ENCODE data around the gene SLC26A1.
A peak's percentile ranks its signal among the peaks of the same experiment; 100 is the strongest.

The SLC26A1 gene

DNA sequence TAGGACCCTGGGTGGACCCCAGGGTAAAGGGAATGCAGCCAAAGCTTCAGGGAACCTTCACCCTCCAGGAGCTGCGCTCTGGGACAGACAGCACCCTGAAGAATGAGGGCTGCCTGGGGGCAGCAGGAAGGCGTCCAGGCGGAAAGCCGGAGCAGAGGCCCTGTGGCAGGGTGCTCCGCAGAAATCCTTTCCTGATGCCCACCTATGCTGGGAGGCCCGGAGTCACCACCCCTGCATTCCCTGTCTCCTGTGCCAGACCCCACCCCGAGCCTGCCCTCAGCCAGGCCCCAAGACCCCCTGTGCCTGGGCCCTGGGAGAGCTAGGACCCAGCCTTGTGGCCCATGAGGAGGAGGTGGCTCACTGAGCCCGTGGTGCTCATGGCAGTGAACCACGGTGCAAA is 18.5 kb downstream of the SLC26A1 start:
- Histone ChIP-seq H3K36me3 (ENCODE audit: control insufficient read depth, insufficient read depth, low read length) (no peaks in the 10 kb centered on the region), H3K4me3 (ENCODE audit: insufficient read depth, low read depth, low read length) (no peak overlapping the region), H3K27me3 (ENCODE audit: control insufficient read depth, insufficient read depth, low read length, poor library complexity, severe bottlenecking) (peaks cover 48% of the 10 kb centered on the region), H3K27ac (ENCODE audit: insufficient read depth, low read depth, low read length, poor library complexity, severe bottlenecking) (no peak overlapping the region), H3K9me3 (ENCODE audit: control insufficient read depth, low read length) (no peaks in the 10 kb centered on the region), H3K4me1 (ENCODE audit: control insufficient read depth, insufficient read depth, low read length) (peaks cover 9% of the 10 kb centered on the region)
- WGBS, 2 experiments = 93 to 95% methylated on average over 9 of the region's 9 CpGs

DNA sequence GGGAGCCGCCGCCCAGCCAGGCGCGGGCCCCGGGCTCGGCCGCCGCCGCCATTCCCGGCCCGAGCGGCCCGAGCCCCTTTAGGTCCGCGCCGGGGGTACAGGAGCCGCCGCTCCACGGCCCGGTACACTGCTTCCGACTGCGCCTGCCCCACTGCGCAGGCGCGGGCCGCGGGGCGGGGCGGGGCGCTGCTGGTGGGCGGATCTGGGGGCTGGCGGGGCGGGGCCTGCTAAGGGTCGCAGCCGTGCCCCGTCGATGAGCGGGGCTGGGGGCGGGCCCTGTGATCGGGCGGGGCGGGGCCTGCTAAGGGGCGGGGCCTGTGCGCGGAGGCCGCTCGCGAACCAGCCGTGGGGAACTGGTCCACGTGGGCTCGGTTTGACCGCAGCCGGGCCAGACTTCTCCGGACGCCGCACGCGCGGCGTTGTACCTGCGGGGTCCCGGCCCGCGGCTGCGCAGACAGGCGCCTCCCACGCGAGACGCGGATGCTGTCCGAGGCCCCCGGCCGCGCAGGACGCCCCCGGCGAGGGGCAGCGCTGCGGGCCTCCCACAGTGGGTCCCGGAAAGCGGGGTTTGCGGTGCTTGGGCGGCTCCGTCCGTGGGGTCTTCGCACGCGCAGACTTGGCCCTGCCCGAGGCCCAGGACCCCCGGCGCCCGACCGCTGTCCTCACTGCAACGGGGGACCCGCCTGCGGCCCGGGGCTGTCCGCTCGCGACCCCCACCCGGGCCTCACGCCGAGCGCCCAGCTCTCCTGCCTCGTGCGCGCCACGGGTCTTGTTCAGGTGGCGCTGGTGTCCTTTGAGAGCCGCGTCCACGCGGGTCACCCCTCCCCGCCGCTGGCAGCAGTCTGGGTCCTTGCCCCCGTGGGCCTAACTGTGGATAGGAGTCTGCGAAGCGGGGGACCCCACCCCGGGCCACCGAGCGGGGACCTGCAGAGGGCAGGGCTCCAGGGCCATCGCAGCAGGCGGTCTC is 19.5 kb downstream of the SLC26A1 start, which contains the start of gene DGKQ:
Gene DGKQ (minus strand): TSS at position 139 of the 967 bp plus-strand sequence. CDS start 87 bp downstream, at position 52.
- H3K9me3 ChIP-seq (ENCODE audit: control insufficient read depth, low read length) = no peaks in the 10 kb centered on the region
- H3K4me1 ChIP-seq (ENCODE audit: control insufficient read depth, insufficient read depth, low read length) = peaks cover 9% of the 10 kb centered on the region
- WGBS, 2 experiments = 38% methylated on average over 123 of the region's 123 CpGs
- no peak within 1 kb of the TSS for H3K27ac ChIP-seq (ENCODE audit: insufficient read depth, low read depth, low read length, poor library complexity, severe bottlenecking)
- peaks cover 45% of the 10 kb centered on the region for H3K27me3 ChIP-seq (ENCODE audit: control insufficient read depth, insufficient read depth, low read length, poor library complexity, severe bottlenecking)
- H3K36me3 ChIP-seq (ENCODE audit: control insufficient read depth, insufficient read depth, low read length) = no peaks in the 10 kb centered on the region
- peak within 1 kb of the TSS; percentile 64 for H3K4me3 ChIP-seq (ENCODE audit: insufficient read depth, low read depth, low read length)

DNA sequence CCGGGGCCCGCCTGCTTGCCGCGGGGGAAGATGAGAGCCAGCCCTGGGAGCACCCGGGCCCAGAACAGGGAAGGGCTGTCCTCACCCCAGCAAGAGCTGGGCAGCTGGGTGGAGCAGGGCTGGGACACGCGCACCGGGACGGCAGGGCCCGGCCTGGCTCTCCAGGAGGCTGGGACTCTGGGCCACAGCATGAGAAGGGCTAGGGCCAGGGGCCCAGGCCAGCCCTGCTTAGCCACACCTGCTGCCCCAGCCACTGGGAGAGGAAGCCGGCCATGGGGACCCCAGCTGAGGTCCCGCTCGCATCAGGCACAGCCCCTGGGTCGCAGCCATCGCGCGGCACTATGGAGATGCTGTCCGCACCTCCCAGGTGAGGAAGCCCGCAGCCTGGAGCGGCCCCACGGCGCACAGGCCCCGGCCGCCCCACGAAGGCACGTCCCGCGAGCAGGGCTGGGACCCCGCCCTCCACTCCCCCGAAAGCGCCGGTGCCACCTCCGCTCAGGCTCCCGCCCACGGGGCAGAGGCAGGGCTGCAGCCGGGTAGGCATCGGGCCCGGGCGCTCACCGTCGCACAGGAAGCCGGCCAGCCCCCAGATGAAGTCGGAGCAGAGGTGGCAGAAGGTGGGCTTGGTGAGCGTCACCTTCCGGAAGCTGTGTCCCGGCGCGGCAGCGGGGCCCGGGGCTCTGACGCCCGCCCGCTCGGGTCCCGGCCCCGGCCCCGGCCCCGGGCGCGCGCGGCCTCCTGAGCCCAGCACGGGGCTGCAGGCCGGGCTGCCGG is 20.4 kb downstream of the SLC26A1 start:
- no peaks in the 10 kb centered on the region for H3K9me3 ChIP-seq (ENCODE audit: control insufficient read depth, low read length)
- peak overlapping the region; percentile 64 for H3K4me3 ChIP-seq (ENCODE audit: insufficient read depth, low read depth, low read length)
- 2 to 3% methylated on average over 65 of the region's 65 CpGs for WGBS, 2 experiments
- H3K27ac ChIP-seq (ENCODE audit: insufficient read depth, low read depth, low read length, poor library complexity, severe bottlenecking) = no peak overlapping the region
- peaks cover 9% of the 10 kb centered on the region for H3K4me1 ChIP-seq (ENCODE audit: control insufficient read depth, insufficient read depth, low read length)
- H3K36me3 ChIP-seq (ENCODE audit: control insufficient read depth, insufficient read depth, low read length) = no peaks in the 10 kb centered on the region
- peaks cover 53% of the 10 kb centered on the region for H3K27me3 ChIP-seq (ENCODE audit: control insufficient read depth, insufficient read depth, low read length, poor library complexity, severe bottlenecking)

DNA sequence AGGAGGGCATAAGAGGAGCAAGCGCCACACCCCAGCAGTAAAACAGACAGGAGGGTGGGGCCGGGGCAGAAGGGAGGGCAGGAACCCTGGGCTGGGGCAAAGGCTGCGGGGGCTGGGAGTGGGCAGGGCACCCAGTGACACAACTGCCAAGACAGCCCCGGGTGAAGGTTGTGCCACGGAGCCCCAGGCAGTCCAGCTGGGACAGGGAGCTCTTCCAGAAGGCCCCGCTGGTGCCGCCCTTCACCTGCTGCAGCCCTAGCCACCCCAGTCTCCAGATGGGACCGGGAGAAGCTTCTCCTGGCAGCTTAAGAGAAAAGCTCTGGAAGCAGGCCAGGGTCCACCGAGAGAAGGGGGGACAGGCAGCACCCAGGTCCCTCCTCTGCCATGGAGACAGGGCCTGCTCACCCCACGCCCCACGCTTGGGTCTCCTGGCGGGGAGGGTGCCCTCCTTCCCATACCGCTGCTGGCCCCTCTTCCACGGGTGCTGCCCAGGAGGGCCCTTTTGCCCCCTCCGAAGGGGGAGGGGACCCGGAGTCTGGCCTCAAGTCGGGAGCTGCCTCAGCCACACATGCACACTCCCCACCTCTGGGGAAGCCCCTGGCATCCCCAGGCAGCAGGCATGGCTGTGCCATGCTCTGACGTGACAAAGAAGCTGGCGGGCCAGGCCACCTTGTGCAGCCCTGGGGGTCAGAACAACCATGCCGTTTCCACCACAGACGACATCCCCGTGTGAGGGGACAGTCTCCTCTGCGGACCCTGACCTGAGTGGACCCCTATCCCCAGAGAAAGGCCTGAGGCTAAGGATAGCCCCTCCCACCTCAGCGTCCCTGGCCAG is 21.3 kb downstream of the SLC26A1 start:
- peaks cover 9% of the 10 kb centered on the region for H3K4me1 ChIP-seq (ENCODE audit: control insufficient read depth, insufficient read depth, low read length)
- peaks cover 63% of the 10 kb centered on the region for H3K27me3 ChIP-seq (ENCODE audit: control insufficient read depth, insufficient read depth, low read length, poor library complexity, severe bottlenecking)
- H3K36me3 ChIP-seq (ENCODE audit: control insufficient read depth, insufficient read depth, low read length) = no peaks in the 10 kb centered on the region
- 82 to 84% methylated on average over 24 of the region's 24 CpGs for WGBS, 2 experiments
- no peak overlapping the region for H3K27ac ChIP-seq (ENCODE audit: insufficient read depth, low read depth, low read length, poor library complexity, severe bottlenecking)
- peak overlapping the region; percentile 64 for H3K4me3 ChIP-seq (ENCODE audit: insufficient read depth, low read depth, low read length)
- H3K9me3 ChIP-seq (ENCODE audit: control insufficient read depth, low read length) = no peaks in the 10 kb centered on the region

DNA sequence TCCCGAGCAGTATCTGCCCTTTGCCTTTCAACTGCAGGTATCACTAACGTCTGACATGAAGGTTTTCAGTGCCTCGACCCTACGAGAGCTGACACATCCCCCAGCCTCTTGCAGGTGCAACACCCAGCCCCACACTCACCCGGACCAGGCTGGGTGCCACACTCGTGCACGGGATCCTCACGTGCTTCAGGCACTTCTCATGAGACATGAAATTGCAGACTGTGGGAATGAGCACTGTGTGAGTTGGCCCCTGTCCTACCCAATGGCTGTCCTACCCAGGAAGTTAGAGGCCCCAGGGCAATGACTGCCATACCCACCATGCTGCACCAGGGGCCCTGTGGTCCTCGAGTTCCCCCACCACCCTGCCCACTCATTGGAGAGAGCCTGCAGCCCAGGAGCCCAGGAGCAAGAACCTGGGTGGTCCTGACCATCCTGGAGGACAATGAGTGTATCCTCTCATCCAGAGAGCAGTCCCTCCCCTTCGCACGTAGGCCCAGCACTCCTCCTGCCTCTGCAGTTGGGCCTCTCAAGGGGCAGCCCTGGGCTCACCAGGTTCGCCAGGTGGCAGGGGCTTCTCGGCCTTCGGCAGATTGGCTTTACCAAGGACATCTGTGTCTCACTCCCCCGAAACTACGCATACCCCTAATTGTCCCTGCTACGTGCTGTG is 22.2 kb downstream of the SLC26A1 start:
- Histone ChIP-seq H3K27ac (ENCODE audit: insufficient read depth, low read depth, low read length, poor library complexity, severe bottlenecking) (no peak overlapping the region), H3K9me3 (ENCODE audit: control insufficient read depth, low read length) (no peaks in the 10 kb centered on the region), H3K36me3 (ENCODE audit: control insufficient read depth, insufficient read depth, low read length) (no peaks in the 10 kb centered on the region), H3K4me1 (ENCODE audit: control insufficient read depth, insufficient read depth, low read length) (peaks cover 9% of the 10 kb centered on the region), H3K4me3 (ENCODE audit: insufficient read depth, low read depth, low read length) (no peak overlapping the region), H3K27me3 (ENCODE audit: control insufficient read depth, insufficient read depth, low read length, poor library complexity, severe bottlenecking) (peaks cover 65% of the 10 kb centered on the region)
- 82 to 83% methylated on average over 17 of the region's 17 CpGs for WGBS, 2 experiments

DNA sequence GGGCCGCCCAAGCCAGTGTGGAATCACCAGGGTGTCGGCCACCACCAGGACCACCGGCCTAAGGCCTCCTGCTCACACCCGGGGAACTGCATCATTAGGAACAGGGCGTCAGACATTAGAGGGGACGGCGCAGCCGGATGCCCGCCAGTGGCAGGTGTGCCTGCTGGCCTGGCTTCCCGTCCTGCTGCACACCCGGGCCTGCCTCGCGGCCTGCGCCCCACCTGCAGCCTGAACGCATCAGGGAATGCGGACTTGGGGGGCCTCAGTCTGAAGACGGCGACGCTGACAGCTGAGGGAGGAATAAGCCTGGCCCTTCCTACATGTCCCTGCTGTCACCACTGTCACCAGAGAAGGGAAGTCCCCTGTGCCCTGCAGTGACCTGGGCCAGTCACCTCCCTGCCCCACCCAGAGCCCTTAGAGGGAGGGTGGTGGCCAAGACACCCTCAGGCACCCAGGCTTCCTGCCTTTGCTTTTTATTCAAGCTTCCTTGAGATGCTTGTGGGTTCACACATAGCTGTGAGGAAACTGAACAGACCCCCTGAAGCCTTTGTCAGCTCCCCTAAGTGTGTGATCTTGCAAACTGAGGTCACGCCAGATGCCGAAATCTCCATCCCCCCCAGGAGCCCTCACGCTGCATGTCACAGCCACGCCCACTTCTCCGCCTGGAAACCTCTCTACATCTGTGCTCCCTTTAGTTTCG is 23.0 kb downstream of the SLC26A1 start:
- Histone ChIP-seq H3K9me3 (ENCODE audit: control insufficient read depth, low read length) (no peaks in the 10 kb centered on the region), H3K4me1 (ENCODE audit: control insufficient read depth, insufficient read depth, low read length) (peaks cover 9% of the 10 kb centered on the region), H3K36me3 (ENCODE audit: control insufficient read depth, insufficient read depth, low read length) (no peaks in the 10 kb centered on the region), H3K27ac (ENCODE audit: insufficient read depth, low read depth, low read length, poor library complexity, severe bottlenecking) (no peak overlapping the region), H3K27me3 (ENCODE audit: control insufficient read depth, insufficient read depth, low read length, poor library complexity, severe bottlenecking) (peaks cover 65% of the 10 kb centered on the region), H3K4me3 (ENCODE audit: insufficient read depth, low read depth, low read length) (no peak overlapping the region)
- WGBS, 2 experiments = 85 to 88% methylated on average over 25 of the region's 25 CpGs

DNA sequence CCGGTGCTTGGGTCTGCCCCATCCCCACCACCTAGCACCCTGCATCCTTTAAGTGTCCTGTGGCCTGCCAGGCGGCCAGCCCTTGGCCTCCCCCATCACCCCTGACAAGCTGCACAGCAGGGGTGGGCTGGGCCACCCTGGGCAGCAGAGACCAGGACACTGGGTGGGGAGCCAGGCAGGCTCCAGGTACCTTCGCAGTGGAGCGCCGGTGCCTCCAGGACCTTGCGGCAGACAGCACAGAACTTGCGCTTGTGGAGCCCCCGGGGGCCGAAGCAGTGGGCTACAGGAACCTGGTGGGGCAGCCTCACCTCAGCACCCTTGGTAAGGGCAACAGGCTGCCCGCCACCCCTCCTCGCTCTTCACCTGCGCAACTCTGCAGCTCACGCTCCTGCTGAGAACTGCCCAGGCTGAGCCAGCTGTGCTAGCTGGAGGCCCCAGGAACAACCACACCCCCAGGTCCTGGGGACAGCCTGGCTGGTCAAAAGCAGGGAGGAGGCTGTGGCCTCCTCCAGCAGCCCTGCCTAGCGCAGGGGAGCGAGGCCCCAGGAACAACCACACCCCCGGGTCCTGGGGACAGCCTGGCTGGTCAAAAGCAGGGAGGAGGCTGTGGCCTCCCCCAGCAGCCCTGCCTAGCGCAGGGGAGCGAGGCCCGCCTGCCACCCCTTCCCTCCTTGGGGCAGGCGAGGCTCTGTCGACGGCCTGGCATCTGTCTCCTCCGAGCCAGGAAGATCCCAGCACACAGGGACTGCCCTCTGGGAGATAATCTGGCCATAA is 24.4 kb downstream of the SLC26A1 start:
- peaks cover 9% of the 10 kb centered on the region for H3K4me1 ChIP-seq (ENCODE audit: control insufficient read depth, insufficient read depth, low read length)
- 80 to 82% methylated on average over 23 of the region's 23 CpGs for WGBS, 2 experiments
- H3K36me3 ChIP-seq (ENCODE audit: control insufficient read depth, insufficient read depth, low read length) = no peaks in the 10 kb centered on the region
- no peak overlapping the region for H3K27ac ChIP-seq (ENCODE audit: insufficient read depth, low read depth, low read length, poor library complexity, severe bottlenecking)
- peaks cover 52% of the 10 kb centered on the region for H3K27me3 ChIP-seq (ENCODE audit: control insufficient read depth, insufficient read depth, low read length, poor library complexity, severe bottlenecking)
- H3K9me3 ChIP-seq (ENCODE audit: control insufficient read depth, low read length) = no peaks in the 10 kb centered on the region
- no peak overlapping the region for H3K4me3 ChIP-seq (ENCODE audit: insufficient read depth, low read depth, low read length)

DNA sequence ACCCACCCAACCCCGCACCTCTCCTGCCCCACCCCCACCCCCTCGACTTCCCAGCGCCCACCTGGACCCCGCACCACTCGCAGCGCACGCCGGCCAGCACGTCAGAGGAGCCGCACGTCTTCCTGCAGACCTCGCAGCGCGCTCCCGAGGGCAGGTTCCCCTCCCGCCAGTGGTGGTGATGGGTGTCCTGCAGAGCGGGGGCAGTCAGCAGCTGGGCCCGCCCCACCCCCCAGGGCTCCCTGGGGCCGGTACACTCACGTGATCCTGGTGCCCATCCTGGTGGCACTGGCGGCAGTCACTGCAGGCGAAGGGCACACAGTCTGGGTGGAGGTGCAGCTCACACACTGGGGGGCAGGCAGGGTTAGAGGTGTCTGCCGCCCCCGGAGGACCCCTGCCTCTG is 25.0 kb downstream of the SLC26A1 start:
- Histone ChIP-seq H3K27me3 (ENCODE audit: control insufficient read depth, insufficient read depth, low read length, poor library complexity, severe bottlenecking) (peaks cover 49% of the 10 kb centered on the region), H3K36me3 (ENCODE audit: control insufficient read depth, insufficient read depth, low read length) (no peaks in the 10 kb centered on the region), H3K4me3 (ENCODE audit: insufficient read depth, low read depth, low read length) (no peak overlapping the region), H3K9me3 (ENCODE audit: control insufficient read depth, low read length) (no peaks in the 10 kb centered on the region), H3K4me1 (ENCODE audit: control insufficient read depth, insufficient read depth, low read length) (peaks cover 9% of the 10 kb centered on the region), H3K27ac (ENCODE audit: insufficient read depth, low read depth, low read length, poor library complexity, severe bottlenecking) (no peak overlapping the region)
- WGBS, 2 experiments = 31 to 32% methylated on average over 22 to 24 of the region's 24 CpGs
